Measurements from ENCODE around the gene TNPO1. TPM values are rescaled to one million over a fixed set of nuclear protein-coding genes. Genes with fewer than 3 reads are reported as not detected.

The TNPO1 gene
- polyA plus RNA-seq, 1 donor from 2014 or later = 103 TPM

DNA sequence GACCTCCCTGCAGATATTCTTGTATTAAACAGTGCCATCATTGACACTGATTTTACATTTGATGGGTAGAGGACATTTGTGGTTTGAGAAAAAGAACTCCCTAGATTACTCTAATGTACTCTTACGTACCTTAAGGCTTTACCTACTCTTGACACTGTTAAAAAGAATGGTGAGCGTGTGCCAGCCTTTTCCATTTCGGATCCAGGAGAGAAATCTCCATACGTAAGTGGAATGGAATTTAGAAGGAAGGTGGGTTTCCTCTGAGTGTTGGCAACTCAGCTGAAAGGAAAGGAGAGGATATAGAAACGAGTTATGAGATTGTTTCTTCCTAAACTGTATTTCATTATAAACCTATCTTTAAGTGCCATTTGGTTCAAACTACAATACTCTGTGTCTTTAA lies 40.9 kb downstream of the TNPO1 start:
- no peak overlapping the region for H3K27ac ChIP-seq (ENCODE audit: low read length)
- no peak overlapping the region for H3K9ac ChIP-seq (ENCODE audit: low read length)
- no peak overlapping the region for H3K4me2 ChIP-seq (ENCODE audit: low read length)
- H3K9me2 ChIP-seq (ENCODE audit: insufficient read depth, low read length) = no peaks in the 10 kb centered on the region
- no peak overlapping the region for H3K4me3 ChIP-seq (ENCODE audit: low read length)
- no peaks in the 10 kb centered on the region for H3K9me3 ChIP-seq (ENCODE audit: low read length)
- TF ChIP-seq RAD21 (conservative IDR thresholded peaks at IDR 0.05) = no peak
- TF ChIP-seq CTCF (IDR thresholded peaks at IDR 0.05; ENCODE audit: poor library complexity, severe bottlenecking) = no peak
- no peak for TF ChIP-seq SMC3 (conservative IDR thresholded peaks at IDR 0.05; ENCODE audit: poor library complexity)
- TF ChIP-seq EZH2 (IDR thresholded peaks at IDR 0.05; ENCODE audit: borderline replicate concordance, insufficient read depth, low read length, poor library complexity, severe bottlenecking) = no peak
- TF ChIP-seq EP300 (conservative IDR thresholded peaks at IDR 0.05; ENCODE audit: poor library complexity, severe bottlenecking) = no peak
- TF ChIP-seq, protein P1, sequence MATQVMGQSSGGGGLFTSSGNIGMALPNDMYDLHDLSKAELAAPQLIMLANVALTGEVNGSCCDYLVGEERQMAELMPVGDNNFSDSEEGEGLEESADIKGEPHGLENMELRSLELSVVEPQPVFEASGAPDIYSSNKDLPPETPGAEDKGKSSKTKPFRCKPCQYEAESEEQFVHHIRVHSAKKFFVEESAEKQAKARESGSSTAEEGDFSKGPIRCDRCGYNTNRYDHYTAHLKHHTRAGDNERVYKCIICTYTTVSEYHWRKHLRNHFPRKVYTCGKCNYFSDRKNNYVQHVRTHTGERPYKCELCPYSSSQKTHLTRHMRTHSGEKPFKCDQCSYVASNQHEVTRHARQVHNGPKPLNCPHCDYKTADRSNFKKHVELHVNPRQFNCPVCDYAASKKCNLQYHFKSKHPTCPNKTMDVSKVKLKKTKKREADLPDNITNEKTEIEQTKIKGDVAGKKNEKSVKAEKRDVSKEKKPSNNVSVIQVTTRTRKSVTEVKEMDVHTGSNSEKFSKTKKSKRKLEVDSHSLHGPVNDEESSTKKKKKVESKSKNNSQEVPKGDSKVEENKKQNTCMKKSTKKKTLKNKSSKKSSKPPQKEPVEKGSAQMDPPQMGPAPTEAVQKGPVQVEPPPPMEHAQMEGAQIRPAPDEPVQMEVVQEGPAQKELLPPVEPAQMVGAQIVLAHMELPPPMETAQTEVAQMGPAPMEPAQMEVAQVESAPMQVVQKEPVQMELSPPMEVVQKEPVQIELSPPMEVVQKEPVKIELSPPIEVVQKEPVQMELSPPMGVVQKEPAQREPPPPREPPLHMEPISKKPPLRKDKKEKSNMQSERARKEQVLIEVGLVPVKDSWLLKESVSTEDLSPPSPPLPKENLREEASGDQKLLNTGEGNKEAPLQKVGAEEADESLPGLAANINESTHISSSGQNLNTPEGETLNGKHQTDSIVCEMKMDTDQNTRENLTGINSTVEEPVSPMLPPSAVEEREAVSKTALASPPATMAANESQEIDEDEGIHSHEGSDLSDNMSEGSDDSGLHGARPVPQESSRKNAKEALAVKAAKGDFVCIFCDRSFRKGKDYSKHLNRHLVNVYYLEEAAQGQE (IDR thresholded peaks at IDR 0.05; ENCODE audit: borderline replicate concordance) = no peak
- H2AFZ ChIP-seq (ENCODE audit: low read depth, low read length) = no peak overlapping the region
- peaks cover 7% of the 10 kb centered on the region for H3K36me3 ChIP-seq (ENCODE audit: insufficient read depth, low read length)
- H3F3A ChIP-seq (ENCODE audit: insufficient read depth, low read length, poor library complexity, severe bottlenecking) = no peaks in the 10 kb centered on the region
- H4K20me1 ChIP-seq (ENCODE audit: insufficient read depth) = peaks cover 9% of the 10 kb centered on the region
- no peaks in the 10 kb centered on the region for H3K27me3 ChIP-seq (ENCODE audit: insufficient read depth, low read depth, low read length)
- H3K79me2 ChIP-seq (replicated peaks; ENCODE audit: insufficient read depth, low read length) = peaks cover 63% of the 10 kb centered on the region

DNA sequence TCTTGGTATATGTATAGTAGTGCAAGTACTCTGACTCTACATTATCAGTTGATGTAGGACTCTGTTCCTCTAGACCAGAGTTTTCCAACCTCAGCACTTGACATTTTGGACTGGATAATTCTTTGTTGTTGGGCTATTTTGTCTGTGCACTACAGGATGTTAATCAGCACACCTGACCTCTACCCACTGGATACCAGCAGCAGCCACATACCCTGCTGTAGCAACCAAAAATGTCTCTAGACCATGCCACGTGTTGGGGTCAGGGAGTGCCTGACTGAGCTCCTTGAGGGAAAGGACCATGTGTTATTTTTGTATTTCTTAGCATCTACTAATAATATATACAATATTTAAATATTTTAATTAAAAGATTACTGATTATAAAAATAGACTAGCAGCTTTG lies 42.7 kb downstream of the TNPO1 start:
- H3K27ac ChIP-seq (ENCODE audit: low read length) = no peak overlapping the region
- no peak overlapping the region for H3K4me2 ChIP-seq (ENCODE audit: low read length)
- H3K79me2 ChIP-seq (replicated peaks; ENCODE audit: insufficient read depth, low read length) = peaks cover 49% of the 10 kb centered on the region
- no peaks in the 10 kb centered on the region for H3K27me3 ChIP-seq (ENCODE audit: insufficient read depth, low read depth, low read length)
- no peaks in the 10 kb centered on the region for H3K9me2 ChIP-seq (ENCODE audit: insufficient read depth, low read length)
- H3F3A ChIP-seq (ENCODE audit: insufficient read depth, low read length, poor library complexity, severe bottlenecking) = no peaks in the 10 kb centered on the region
- no peaks in the 10 kb centered on the region for H3K9me3 ChIP-seq (ENCODE audit: low read length)
- H3K4me3 ChIP-seq (ENCODE audit: low read length) = no peak overlapping the region
- H2AFZ ChIP-seq (ENCODE audit: low read depth, low read length) = no peak overlapping the region
- H4K20me1 ChIP-seq (ENCODE audit: insufficient read depth) = peaks cover 3% of the 10 kb centered on the region
- no peaks in the 10 kb centered on the region for H3K36me3 ChIP-seq (ENCODE audit: insufficient read depth, low read length)
- no peak overlapping the region for H3K9ac ChIP-seq (ENCODE audit: low read length)
- TF ChIP-seq TAF1 (IDR thresholded peaks at IDR 0.05; ENCODE audit: low read depth) (no peak), SMC3 (conservative IDR thresholded peaks at IDR 0.05; ENCODE audit: poor library complexity) (no peak), MXI1 (conservative IDR thresholded peaks at IDR 0.05; ENCODE audit: poor library complexity, severe bottlenecking) (no peak), CTCF (IDR thresholded peaks at IDR 0.05; ENCODE audit: poor library complexity, severe bottlenecking) (no peak), POLR2AphosphoS5 (IDR thresholded peaks at IDR 0.05) (no peak), RAD21 (conservative IDR thresholded peaks at IDR 0.05) (no peak), EP300 (conservative IDR thresholded peaks at IDR 0.05; ENCODE audit: poor library complexity, severe bottlenecking) (no peak)
